HT1080 (cell line): ENCODE results near the gene ZCCHC10. TPM values are rescaled to one million over a fixed set of nuclear protein-coding genes. Genes with fewer than 3 reads are reported as not detected.
"Not testable (repeated sequence)": the region's sequence is repeated elsewhere in the genome, so short reads cannot be mapped to it uniquely, and the experiment has no call there.

Source experiments
- DNase-seq: peaks from one replicate; pipeline ENCODE4 v3.0.0-alpha.2; 2015; ENCODE audit warnings: low read depth
- total RNA-seq: library from RNA; depleted of rRNA; stranded (reverse); fragments of >200 nt; shearing (Covaris generic); gene quantifications from 2 replicates; pipeline ENCODE4 v1.2.3, GENCODE V29; 2014

ZCCHC10 gene
- total RNA-seq, 1 experiment from 2014 or later: 13.9 TPM

DNA sequence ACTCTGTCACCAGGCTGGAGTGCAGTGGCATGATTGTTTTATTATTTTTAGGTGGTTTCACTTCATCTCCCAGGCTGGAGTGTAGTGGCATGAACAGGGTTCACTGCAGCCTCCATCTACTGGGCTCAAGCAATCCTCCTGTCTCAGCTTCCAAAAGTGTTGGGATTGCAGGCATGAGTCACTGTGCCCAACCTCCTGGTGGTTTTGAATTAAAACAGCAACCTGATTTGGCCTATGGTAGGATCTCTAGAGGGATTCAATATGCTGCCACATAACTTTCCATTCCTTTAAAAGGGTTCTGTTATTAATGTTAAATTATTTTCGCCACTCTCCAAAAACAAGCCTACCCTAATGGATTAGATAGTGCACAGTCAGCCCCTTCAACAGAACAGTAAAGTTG lies 15.6 kb upstream of the ZCCHC10 start:
- DNase-seq: peak; percentile 58

DNA sequence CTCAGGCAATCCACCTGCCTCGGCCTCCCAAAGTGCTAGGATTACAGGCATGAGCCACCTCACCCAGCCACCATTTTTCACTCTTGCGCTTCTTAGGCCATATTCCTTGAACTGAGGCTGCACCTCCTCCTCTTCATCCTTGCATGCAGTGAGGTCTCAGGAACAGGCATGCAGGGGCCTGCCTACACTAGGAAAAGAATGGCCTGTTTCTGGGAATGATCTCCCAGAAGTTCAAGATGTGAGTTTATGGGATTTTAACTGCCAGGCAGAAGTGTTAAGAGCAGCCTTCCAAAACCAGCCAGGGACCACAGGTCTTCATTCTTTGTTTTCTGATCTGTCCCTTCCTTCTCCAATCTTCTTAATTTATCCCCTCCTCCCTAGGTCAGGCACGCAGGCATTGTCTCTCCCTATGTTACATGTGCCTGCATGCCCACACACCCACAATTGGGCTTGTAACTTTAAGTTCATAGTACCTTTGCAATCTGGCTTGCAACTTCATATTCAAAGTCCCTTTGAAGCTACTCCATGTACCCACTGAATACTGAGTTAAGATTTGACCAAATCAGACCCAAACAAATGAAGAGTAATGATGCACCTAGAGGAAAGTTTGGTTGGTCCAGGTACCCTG lies 14.9 kb upstream of the ZCCHC10 start:
- DNase-seq: no peak

DNA sequence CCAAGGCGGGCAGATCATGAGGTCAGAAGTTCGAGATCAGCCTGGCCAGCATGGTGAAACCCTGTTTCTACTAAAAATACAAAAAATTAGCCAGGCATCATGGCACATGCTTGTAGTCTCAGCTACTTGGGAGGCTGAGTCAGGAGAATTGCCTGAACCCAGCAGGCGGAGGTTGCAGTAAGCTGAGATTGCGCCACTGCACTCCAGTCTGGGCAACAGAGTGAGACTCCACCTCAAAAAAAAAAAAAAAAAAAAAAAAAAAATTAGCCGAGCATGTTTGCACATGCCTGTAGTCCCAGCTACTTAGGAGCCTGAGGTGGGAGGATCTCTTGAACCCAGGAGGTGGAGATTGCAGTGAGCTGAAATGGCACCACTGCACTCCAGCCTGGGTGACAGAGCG lies 10.3 kb upstream of the ZCCHC10 start:
- not testable (repeated sequence) for DNase-seq

DNA sequence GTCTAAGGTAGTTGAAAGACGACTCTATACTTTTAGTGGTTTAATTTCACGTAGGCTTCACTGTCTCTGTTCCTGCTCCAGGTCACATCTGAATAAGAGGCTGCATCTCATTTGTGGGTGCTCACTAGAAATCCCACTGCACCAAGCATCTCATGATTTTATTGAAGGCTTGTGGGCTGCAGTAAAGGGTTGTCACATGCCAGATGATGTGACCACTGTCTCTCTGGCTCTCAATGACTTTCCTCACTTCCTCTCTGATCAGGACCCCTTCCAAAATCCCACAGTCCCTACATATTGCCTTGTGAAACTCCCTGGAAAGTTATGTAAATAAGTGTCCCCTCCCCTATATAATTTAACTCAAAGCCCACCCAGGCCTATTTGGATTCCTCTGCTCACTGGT lies 8.9 kb upstream of the ZCCHC10 start:
- no peak for DNase-seq

DNA sequence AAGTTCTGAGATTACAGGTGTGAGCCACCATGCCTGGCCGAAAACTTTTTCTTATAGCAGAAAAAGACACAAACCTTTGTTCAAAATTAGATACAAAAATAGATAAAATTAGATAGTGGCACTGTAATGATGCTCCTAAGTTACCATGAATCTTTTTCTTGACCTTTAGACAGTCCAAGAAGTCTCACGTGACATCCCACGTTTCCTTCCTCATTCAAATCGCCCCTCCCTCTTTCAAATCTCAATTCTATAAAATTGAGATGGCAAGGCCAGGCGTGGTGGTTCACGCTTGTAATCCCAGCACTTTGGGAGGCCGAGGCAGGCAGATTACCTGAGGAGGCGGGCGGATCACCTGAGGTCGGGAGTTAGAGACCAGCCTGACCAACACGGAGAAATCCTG lies 7.7 kb upstream of the ZCCHC10 start:
- DNase-seq: no peak

DNA sequence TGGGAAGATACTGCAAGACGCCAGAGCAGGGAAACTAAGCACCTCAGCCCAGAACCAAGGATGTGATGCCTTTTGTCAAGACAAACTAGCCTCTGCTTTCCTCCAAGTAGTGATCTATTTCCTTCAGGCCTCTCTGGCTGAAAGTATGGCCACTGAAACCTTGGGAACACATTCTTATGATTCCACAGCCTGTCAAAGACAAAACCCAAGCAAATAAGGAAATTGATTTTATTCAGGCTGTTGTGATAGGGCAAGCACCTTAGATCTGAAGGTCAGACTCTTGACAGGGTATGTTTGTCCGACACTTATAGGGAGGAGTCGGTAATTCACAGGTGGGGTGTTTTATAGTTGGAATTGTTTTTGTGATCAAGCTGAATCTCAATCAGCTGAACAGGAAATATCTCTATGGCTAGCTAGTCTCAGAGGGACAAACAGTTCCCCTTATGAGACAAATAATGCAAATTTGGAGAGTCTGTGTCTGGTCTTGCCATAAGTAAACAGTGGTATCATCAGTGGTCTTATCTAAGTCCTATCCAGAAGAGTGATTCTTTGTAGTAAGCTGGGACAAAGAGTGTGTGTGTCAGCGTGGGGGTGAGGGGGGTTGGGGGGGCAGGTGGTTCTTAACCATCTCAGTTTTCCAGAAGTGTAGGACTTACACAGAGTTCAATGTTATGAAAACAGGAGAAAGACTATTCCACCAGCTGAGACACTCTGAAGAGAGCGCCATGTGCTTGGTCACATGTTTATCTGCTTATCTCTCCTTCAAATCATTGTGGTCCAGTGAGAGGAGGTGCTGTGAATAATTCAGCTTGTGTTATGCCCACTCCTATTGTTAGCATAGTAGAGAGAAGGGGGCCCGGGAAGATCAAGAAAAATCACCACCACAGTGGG lies 6.7 kb upstream of the ZCCHC10 start:
- DNase-seq: no peak

DNA sequence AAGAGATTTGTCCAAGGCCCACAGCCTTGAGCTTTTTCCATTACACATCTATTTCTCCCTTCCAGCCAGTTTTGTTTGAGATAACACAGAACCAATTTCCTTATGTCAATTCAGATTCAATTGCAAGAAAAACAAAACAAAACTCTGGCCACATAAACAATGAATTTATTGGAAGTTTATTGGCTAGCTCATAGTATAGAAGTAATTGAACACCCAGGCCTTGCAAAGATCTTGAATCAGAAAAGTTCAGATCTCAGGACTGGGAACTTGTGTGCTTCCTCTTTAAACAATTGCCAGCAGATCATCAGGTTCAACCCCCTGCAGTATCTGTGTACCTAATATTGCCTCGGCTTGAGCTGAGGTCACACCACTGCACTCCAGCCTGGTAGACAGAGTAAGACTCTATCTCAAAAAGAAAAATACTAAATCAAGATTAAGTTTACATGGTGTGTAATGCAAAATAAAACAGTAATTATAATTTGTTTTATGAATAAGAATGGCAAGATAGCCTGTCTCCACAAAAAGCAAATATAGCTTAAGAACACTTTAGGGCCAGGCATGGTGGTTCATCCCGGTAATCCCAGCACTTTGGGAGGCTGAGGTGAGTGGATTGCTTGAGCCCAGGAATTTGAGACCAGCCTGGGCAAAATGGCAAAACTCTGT lies 4.1 kb upstream of the ZCCHC10 start:
- no peak for DNase-seq

DNA sequence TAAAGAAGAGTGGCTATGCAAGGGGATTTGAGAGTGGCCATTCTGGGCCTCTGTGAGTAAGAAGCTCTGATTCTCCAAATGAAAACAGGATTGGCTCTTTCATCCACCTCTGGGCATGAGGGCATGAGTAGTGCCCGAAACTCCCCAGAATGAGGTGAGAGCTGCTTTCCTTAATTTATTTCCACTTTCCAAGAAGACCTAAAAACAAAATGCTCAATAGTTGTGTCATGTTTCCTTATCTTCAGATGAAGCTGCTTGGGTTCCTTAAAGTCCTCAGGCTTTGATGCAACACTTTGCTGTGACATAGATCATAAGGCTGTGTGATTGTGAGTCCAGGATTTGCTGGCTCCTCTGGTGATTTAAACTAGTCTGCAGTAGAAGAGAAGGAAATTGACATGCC lies 3.1 kb upstream of the ZCCHC10 start:
- DNase-seq: no peak

DNA sequence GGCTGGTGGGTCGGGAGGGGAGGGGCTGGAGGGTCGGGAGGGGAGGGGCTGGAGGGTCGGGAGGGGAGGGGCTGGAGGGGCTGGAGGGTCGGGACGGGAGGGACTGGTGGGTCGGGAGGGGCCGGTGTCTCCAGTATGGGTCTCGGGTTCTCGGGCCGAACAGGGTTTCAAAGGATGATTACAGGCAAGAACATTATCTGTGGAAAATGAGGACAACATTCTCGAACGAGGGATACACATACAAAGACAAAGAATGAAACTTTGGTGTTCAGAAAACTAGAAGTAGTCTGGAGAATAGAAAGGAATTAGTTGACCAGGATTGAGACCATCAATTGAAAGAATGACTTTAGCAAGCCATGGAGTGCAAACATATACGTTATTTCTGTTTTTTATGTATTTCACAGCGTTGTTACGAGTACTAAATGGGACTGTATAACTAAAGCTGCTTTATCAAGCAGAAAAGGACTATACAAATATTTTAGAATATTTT lies 360 bp upstream of the ZCCHC10 start:
- no peak for DNase-seq

DNA sequence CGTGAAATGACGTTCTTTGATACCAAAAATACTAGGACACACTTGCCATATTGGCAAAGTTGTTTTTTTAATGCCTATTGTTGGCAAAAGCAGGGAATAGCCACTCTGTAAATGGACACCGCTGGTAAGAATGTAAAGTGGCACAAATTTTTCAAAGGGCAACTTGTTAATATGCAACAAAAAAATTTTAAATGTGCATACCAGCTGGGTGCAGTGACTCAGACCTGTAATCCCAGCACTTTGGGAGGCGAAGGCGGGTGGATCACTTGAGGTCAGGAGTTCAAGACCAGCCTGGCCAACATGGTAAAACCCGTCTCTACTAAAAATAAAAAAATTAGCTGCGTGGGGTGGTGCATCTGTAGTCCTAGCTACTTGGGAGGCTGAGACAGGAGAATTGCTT lies 6.9 kb downstream of the ZCCHC10 start:
- not testable (repeated sequence) for DNase-seq

DNA sequence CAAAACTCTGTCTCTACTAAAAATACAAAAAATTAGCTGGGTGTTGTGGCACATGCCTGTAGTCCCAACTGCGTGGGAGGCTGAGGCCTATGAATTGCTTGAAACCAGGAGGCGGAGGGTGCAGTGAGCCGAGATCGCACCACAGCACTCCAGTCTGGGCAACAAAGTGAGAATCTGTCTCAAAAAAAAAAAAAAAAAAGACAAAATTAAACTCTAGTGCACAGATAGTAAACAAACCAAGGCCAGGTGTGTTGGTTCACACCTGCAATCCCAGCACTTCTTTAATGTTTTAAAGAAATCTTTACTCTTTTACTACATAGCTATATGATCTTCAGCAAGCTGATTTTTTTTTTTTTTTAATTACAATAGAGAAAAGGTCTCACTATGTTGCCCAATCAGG lies 8.4 kb downstream of the ZCCHC10 start:
- no peak for DNase-seq

DNA sequence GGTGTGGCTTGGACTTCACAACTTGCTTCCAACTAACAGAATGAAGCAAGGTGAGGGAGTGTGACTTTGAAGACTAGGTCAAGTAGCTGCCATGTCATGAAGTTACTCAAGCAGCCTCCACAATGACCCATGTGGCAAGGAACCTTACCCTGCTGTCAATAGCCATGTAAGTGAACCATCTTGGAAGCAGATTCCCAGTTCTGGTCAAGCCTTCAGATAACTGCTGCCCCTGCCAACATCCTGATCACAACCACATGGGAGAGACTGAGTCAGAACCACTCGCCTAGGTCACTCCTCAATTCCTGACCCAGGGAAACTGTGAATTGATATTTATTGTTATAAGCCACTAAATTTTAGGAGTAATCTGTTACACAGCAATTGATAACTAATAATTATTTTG lies 10.9 kb downstream of the ZCCHC10 start:
- DNase-seq: no peak

DNA sequence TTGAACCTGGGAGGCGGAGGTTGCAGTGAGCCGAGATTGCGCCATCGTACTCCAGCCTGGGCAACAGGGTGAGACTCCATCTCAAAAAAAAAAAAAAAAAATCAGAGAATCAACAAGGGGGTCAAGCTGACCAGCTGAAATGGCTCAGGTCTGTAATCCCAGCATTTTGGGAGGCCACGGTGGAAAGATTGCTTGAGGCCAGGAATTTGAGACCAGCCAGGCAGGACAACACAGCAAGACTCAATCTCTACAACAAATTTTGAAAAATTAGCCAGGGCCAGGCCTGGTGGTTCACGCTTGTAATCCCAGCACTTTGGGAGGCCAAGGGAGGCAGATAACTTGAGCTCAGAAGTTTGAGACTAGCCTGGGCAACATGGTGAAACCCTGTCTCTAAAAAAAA lies 17.9 kb downstream of the ZCCHC10 start:
- not testable (repeated sequence) for DNase-seq

DNA sequence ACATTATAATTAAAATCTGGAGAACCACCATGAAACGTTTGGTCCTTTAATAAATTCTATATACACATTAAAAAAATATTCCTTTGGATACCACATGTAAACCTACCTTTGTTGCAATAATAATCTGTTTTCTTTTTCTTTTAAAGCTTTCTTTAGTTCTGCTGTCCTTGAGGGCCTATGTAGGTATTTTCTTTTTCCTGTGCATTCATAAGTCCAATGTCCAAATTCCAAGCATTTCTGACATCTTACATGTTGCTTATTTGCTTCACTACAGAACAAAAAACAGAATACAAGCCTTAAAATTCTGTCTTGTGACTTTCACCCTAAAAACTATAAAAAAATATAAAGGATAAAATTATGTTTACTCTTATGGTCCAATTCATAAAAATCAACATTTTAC lies 19.7 kb downstream of the ZCCHC10 start:
- DNase-seq: no peak

DNA sequence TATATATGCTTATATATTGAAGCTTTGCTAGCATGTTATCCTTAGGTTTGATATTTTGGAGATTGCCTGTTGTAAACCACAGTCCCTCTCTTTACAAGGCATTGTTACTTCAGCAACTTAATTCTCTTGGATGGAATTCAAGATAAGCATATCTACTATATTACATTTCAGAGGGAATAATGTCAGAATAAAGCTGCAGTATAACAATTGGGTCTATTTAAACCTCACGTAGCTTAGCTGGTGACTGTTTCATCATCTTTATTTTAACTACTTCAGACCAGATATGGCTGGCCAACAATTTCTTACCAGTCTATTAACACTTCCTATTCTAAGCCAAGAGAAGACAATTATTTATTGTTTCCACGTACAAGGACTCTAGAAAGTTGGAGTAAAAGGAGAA lies 27.1 kb downstream of the ZCCHC10 start:
- no peak for DNase-seq

DNA sequence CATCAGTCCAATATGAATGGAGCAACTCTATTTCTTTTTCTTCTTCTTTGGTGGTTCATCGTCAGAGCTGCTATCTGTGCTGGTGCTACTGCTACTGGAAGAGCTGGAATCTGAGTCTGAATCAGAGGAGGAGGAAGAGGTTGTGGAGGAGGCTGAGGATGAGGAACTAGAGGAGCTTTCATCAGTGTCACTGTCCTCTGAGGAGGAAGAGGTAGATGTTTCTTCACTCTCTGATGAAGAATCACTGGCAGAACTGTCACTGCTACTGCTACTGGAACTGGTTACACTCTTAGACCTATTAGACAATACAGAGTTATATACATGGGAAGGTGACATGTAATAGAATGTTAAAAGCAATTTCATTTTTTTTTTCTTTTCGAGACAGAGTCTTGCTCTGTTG lies 27.8 kb downstream of the ZCCHC10 start:
- DNase-seq: no peak

DNA sequence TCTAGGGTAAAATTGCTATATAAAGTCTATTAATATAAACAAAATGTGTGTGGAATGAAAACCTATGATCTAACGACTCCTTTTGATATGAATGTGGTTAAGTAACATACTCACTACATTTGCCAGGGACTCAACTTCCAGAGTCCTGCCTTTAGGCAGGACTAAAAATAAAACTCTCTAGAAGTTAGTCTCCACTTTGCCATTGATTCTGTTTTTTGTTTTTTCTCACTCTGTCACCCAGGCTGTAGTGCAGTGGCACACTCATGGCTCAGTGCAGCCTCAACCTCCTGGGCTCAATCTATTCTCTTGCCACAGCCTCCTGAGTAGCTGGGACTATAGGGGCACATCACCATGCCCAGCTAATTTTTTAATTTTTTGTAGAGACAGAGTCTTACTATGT lies 30.0 kb downstream of the ZCCHC10 start:
- no peak for DNase-seq

DNA sequence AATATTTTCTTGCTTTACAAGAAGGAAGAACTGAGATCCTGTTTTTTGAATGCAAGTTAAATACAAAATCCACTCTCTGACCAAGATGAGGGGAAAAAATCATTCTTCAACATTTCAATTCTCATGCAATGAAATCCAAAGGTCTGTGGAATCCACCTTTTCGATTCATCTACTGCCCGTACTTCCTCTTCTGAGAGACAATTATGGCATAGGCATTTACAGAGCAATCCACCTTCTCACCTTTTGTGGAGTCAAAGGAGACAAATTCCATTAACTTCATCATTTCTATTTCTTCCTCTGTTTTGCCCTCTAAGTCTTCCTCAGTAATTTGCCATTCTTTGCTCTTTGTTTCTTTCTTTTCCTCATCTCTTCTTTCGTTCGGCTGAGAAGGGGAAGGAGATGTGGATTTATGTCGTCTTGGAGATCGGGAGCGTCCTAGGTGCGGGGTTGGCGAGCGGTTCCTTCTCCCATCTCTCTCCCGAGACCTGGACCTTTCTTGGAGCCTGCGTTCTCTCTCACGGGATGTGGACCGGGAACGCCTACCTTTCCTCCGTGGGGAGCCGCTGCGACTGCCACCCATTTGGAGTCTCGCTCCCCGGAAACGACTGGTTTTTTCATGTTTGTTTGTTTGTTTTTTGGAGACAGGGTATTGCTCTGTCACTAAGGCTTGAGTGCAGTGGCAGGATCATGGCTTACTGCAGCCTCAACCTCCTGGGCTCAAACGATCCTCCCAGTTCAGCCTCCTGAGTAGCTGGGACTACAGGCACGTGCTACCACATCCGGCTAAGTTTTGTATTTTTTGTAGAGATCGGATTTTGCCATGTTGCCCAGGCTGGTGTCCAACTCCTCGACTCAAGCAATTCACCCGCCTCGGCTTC lies 38.6 kb downstream of the ZCCHC10 start:
- no peak for DNase-seq

DNA sequence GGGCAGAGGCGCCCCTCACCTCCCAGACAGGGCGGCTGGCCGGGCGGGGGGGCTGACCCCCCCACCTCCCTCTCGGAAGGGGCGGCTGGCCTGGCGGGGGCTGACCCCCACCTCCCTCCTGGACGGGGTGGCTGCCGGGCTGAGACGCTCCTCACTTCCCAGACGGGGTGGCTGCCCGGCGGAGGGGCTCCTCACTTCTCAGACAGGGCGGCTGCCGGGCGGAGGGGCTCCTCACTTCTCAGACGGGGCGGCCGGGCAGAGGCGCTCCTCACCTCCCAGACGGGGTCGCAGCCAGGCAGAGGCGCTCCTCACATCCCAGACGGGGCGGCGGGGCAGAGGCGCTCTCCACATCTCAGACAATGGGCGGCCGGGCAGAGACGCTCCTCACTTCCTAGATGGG lies 43.4 kb downstream of the ZCCHC10 start:
- DNase-seq: not testable (repeated sequence)

DNA sequence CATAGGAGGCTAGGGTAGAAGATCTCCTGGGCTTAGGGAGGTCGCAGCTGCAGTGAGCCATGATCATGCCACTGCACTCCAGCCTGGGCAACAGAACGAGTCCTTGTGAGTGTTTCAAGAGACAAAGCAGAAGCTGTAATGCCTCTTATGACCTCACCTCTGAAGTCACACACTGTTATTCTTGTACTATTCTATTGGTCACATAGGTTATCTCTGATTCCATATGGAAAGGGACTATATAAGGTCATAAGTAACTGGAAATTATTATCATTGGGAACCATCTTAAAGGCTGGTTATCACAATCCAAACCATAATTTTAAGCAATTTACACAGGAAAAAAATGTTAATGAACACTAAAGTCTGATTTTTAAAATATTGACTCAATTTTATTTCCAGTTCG lies 45.1 kb downstream of the ZCCHC10 start:
- DNase-seq: no peak

DNA sequence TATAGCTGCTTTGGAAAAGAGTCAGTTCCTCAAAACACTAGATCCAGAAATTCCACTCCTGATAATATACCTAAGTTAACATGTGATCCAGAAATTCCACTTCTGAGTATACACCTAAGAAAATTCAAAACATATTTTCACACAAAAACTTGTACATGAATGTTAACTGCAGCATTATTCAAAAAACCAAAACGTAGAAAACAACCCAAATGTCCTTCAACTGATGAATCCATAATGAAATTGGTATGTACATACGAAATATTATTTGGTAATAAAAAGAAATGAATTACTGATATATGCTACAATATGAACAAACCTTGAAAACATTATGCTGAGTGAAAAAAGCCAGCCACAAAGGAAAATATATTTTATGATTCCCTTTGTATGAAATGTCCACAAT lies 46.4 kb downstream of the ZCCHC10 start:
- DNase-seq: no peak
